HUES6 (cell line): ENCODE data around the gene FGFRL1.

Source experiments
- H3K27ac ChIP-seq: 2 replicates; pipeline ENCODE4 v1.7.0; 2013; ENCODE audit warnings: low read depth, mild to moderate bottlenecking, low read length, inconsistent platforms
- H3K27me3 ChIP-seq: 2 replicates; pipeline ENCODE4 v1.6.1; 2013; ENCODE audit warnings: low read length; ENCODE audit not compliant: control insufficient read depth, insufficient read depth
- H3K36me3 ChIP-seq: 2 replicates; pipeline ENCODE4 v1.6.1; 2013; ENCODE audit warnings: low read length; ENCODE audit not compliant: control insufficient read depth, insufficient read depth
- H3K4me1 ChIP-seq: 2 replicates; pipeline ENCODE4 v1.6.1; 2013; ENCODE audit warnings: low read length; ENCODE audit not compliant: control insufficient read depth, insufficient read depth
- H3K4me3 ChIP-seq: 2 replicates; pipeline ENCODE4 v1.5.1; 2013; ENCODE audit warnings: low read depth, low read length
- H3K9ac ChIP-seq: one replicate; pipeline ENCODE4 v1.6.1; 2013; ENCODE audit warnings: mild to moderate bottlenecking, low read length
- H3K9me3 ChIP-seq: 2 replicates; pipeline ENCODE4 v1.6.1; 2013; ENCODE audit warnings: low read depth, low read length; ENCODE audit not compliant: control insufficient read depth, insufficient read depth

FGFRL1 gene

DNA sequence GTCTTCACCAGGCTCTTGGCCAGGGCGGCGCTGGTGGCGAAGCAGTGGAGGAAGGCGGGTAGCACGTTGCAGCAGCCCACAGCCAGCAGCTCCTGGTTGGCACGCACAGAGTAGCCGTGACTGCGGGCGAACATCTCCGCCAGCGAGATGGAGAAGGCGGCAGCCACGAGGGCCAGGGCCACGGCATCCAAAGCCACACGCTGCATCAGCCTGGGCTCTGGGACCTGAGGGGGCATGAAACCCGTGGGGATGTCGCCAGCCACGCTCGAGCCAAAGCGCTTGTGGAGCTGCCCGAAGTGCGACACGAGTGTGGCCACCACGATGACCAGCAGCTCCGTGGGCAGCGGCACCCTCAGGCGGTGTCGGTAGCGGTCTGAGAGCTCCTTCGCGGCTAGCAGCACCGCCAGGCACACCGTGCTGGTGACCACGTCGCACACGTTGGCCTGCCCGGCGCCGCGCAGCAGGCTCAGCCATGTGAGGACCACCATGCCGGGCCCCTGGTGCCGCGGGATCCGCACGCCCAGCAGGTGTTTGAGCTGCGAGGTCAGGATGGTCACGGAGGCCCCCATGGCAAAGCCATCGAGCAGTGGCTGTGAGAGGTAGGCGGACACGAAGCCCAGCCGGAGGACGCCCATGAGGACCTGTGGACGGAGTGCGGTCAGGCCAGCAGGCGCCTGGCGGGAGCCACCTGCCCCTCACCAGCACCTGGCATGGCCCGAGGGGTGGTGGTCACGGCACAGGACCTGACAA lies 21.5 kb upstream of the FGFRL1 start:
- H3K4me3 ChIP-seq: no peak overlapping the region
- no peaks in the 10 kb centered on the region for H3K36me3 ChIP-seq
- no peaks in the 10 kb centered on the region for H3K9me3 ChIP-seq
- H3K27ac ChIP-seq: no peak overlapping the region
- no peak overlapping the region for H3K9ac ChIP-seq
- H3K27me3 ChIP-seq: peaks cover 36% of the 10 kb centered on the region
- H3K4me1 ChIP-seq: peaks cover 12% of the 10 kb centered on the region; the same call in 1 of the 2 replicates

DNA sequence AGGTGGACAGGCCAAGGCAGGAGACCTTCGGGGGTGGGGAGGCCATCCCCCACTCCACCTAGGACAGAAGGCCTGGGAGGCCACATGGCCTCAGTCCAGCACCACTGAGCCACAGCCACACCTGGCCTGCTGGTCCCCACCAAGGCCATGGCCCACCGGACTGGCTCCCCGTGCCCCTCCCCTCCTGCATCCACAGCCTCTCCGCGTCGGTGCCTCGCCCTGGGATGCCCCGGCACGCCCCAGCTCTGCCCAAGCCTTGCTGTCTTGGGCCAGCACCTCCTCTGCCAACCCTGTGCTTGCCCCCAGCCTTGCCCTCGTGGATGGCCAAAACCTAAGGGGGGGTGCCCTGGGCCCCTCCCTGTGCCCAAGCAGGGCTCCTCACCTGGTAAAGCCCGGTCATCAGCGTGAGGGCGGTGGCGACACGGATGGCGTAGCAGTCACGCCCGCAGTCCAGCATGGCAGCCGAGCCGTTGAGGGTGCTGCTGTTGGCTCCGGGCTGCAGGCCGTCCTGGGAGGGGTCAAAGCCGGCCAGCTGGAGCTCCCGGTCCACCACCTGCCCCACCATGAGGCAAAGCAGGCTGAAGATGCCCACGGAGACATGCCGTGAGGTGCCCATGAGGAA lies 20.6 kb upstream of the FGFRL1 start:
- Histone ChIP-seq H3K27ac (no peak overlapping the region), H3K4me1 (peaks cover 3% of the 10 kb centered on the region; the same call in 1 of the 2 replicates), H3K9ac (no peak overlapping the region), H3K36me3 (no peaks in the 10 kb centered on the region), H3K9me3 (no peaks in the 10 kb centered on the region), H3K27me3 (peaks cover 34% of the 10 kb centered on the region), H3K4me3 (no peak overlapping the region)

GRCh38 chr4:991451-992296 lies 19.8 kb upstream of the FGFRL1 start:
- Histone ChIP-seq H3K36me3 (no peaks in the 10 kb centered on the region), H3K27me3 (peaks cover 34% of the 10 kb centered on the region), H3K9ac (no peak overlapping the region), H3K27ac (no peak overlapping the region), H3K4me3 (no peak overlapping the region), H3K4me1 (peaks cover 3% of the 10 kb centered on the region; the same call in 1 of the 2 replicates), H3K9me3 (no peaks in the 10 kb centered on the region)

DNA sequence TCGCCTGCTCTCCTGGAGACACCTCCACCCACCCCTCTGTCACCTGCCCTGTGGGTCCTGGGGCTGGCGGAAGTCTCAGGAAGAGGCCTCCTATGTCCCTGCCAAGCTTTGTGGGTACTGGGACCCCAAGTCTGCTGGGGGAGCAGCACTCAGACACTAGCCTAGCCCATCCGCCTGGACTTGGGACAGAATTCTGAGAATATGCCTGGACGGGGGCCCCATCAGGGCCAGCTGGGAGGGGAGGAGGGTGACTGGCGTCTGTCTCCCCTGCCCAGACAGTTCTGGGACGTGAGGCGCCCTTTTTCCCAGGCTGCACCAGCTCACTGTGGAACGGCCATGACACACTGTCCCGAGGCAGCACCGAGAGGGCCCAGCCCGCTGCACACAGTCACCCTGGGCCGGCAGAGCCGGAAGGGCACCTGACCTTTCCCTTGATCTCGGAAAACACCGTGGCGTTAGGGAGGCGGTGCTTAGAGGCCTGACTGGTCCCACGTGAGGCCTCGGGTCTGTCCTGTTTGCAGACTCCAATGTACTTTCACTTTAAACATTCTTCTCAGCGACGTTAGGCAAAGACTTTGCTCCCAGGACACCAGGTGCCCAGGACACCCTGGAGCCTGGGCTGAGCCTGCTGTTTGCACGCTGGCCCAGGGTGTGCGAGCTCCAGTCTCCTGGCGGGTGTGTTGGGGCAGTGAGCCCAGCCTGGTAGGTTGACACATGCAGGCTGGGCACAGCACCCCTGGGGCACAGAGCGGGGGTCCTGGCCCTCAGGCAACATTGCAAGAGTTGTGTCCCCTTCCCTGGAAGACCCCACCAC lies 18.9 kb upstream of the FGFRL1 start:
- H3K4me3 ChIP-seq: no peak overlapping the region
- peaks cover 36% of the 10 kb centered on the region for H3K27me3 ChIP-seq
- no peak overlapping the region for H3K9ac ChIP-seq
- H3K36me3 ChIP-seq: no peaks in the 10 kb centered on the region
- peaks cover 3% of the 10 kb centered on the region; the same call in 1 of the 2 replicates for H3K4me1 ChIP-seq
- H3K9me3 ChIP-seq: no peaks in the 10 kb centered on the region
- H3K27ac ChIP-seq: no peak overlapping the region

DNA sequence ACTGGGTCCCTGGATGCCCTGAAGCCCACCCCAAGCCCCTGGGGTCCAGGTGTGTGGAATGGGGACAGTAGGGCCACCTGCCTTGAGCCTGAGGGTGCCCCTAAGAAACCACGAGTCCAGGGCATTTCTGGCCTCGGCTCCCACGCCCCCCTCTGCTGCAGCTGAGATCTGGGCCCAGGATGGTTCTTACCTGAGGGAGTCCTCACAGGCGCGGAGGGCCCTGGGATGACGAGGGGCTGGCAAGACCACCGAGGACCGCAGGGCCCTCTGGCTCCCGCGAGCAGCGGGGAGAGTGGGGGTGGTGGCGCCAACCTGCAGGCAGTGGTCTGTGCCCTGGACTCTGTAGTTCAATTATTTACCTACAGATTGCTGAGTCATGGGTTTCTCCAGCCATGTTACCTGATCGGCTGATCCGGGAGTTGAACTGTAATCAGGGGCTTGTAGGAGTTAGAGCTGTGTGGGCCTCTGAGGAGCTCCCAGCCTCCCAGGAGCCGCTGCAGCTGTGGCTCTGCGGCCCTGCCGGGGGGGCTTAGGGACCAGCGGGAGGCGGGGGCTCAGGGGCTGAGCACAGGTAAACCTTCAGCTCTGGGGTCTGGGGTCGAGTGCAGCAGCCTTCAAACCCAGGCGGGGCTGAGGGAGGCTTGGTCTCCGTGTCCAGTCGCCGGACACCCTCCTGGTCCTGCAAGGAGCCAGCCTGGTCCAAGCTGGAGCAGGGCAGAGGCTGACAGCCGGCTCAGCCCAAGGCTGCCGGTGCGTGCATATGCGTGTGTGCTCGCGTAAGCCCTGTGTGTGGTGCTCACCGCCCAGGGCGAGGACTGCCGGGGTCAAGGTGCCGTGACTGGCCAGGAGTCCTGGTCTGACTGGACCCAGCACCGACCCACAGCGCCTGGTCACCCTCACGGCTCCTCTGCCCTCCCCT lies 18.1 kb upstream of the FGFRL1 start, which contains the start of gene SLC26A1:
SLC26A1 (minus strand) TSS at position 294 of the 919 bp plus-strand sequence. CDS start 1,701 bp downstream, outside the sequence.
- Histone ChIP-seq H3K4me1 (peaks cover 8% of the 10 kb centered on the region), H3K9me3 (no peaks in the 10 kb centered on the region), H3K36me3 (no peaks in the 10 kb centered on the region), H3K9ac (no peak within 1 kb of the TSS), H3K4me3 (no peak within 1 kb of the TSS), H3K27me3 (peaks cover 37% of the 10 kb centered on the region), H3K27ac (no peak within 1 kb of the TSS)

DNA sequence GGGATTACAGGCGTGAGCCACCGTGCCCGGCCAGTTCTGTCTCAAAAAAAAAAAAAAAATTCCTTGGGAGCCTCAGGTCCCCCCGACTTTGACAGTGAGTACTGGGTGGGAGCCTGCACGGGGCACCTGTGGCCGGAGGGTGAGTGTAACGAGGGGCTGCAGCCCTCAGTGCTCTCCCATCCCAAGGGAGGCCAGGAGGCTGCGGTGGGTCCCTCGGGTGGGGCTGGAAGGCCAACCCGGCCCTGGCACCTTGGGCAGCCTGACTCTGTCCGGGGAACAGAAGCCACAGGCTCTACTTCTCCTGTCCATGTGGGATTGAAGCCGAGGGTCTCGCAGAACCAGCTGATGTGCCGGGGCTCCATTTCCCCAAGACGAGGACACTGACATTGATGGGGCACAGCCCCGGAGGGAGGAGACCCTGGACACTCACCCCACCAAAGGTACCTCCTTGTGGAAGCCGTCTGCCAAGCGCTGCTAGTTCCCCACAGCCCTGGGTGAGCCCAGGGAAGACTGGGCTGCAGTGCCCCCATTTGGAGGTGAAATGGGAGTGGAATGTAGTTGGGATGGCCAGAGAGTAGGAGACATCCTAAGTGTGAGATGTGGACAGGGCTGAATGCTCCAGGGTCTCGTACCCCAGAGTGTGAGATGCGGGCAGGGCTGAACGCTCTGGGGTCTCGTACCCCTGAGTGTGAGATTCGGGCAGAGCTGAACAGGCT lies 16.0 kb upstream of the FGFRL1 start:
- Histone ChIP-seq H3K9ac (no peak overlapping the region), H3K4me1 (peaks cover 8% of the 10 kb centered on the region), H3K27ac (no peak overlapping the region), H3K27me3 (peaks cover 53% of the 10 kb centered on the region), H3K36me3 (no peaks in the 10 kb centered on the region), H3K4me3 (no peak overlapping the region), H3K9me3 (no peaks in the 10 kb centered on the region)

DNA sequence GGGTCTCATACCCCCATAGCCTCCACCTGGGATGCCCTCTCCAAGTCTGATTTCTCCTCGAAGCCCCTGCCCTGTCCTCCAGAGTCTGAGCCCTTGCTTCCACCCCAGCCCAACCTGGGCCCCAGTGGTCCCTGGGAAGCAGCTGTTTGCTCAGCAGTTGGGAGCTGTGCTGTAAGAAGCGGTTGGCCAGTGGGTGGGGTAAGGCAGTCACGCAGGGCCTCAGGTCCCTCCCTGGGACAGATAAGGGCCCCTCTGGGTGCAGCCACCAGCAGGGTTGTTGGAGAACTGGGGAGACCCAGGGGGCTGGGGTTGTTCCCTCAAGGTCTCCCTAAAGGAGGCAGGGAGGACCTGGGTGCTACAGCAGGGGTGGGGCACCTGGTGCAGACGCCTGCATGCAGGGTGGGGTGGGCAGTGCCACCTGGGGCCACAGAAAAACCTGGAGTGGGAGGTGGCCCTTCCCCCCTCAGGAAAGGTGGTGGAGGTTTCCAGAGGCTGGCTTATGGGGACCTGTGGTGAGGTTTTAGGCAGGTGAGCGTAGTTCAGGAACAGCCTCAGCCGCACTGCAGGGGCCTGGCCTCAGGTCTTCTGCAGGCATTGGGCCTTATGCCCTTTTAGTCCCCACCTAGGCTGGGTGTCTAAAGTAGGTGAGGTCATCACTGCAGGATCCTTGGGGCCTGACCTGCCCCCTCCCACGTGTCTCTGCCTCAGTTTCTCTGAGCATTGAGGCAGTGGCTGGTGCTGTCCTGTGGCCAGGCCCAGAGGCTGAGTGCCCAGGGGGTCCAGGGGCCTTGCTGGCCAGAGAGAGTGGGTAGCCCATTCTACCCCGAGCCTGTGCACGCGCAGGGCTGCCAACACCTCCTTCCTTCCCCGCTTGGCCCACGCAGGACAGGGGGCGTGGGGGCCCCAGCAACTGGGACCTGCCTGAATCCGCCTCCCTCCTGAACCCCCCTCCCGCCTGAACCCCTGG lies 15.1 kb upstream of the FGFRL1 start:
- H3K27me3 ChIP-seq: peaks cover 62% of the 10 kb centered on the region
- no peak overlapping the region for H3K27ac ChIP-seq
- peaks cover 8% of the 10 kb centered on the region for H3K4me1 ChIP-seq
- H3K36me3 ChIP-seq: no peaks in the 10 kb centered on the region
- no peak overlapping the region for H3K4me3 ChIP-seq
- no peak overlapping the region for H3K9ac ChIP-seq
- H3K9me3 ChIP-seq: no peaks in the 10 kb centered on the region

GRCh38 chr4:996997-997374 lies 14.4 kb upstream of the FGFRL1 start:
- no peaks in the 10 kb centered on the region for H3K36me3 ChIP-seq
- H3K9ac ChIP-seq: no peak overlapping the region
- no peaks in the 10 kb centered on the region for H3K9me3 ChIP-seq
- H3K4me3 ChIP-seq: no peak overlapping the region; the same call in 1 of the 2 replicates
- H3K27ac ChIP-seq: no peak overlapping the region
- peaks cover 11% of the 10 kb centered on the region for H3K4me1 ChIP-seq
- peaks cover 69% of the 10 kb centered on the region for H3K27me3 ChIP-seq
